Left ventricle myocardium superior (tissue), 1 donor: ENCODE data around the gene SZRD1. TPM values are rescaled to one million over a fixed set of nuclear protein-coding genes. Genes with fewer than 3 reads are reported as not detected.
"Not testable (repeated sequence)": the region's sequence is repeated elsewhere in the genome, so short reads cannot be mapped to it uniquely, and the experiment has no call there.

Source experiments
- ATAC-seq: fragments of 200-7000 bp; cut with Tn5 transposase; one replicate; pipeline ENCODE4 v1.9.1; 2020; ENCODE audit warnings: mild to moderate bottlenecking, moderate library complexity
- DNase-seq: peaks from one replicate; pipeline ENCODE4 v3.0.0-alpha.2; 2020
- intact Hi-C: fragments of 100-400 bp; cut with micrococcal nuclease; formaldehyde crosslinking; loops from one replicate; pipeline ENCODE4 v1.11.0; 2022
- total RNA-seq: library from RNA; stranded (reverse); fragmentation: NEBNext Ultra II Directional; extraction: Animal tissue kit (Norgen Biotek cat#: 25700); gene quantifications from one replicate; pipeline ENCODE4 v1.2.1, GENCODE V29; 2021
- donor health status: DM: no; HTN: yes; CAD: no; lungs with severe emphysema.

Gene SZRD1
- total RNA-seq, 1 donor from 2014 or later, result 109 TPM

- ATAC-seq (no peak), DNase-seq (no peak)
- intact Hi-C loops, result no loop called here
These were observed 10.2 kb upstream of the SZRD1 start for GRCh38 chr1:16356867-16357266.

- DNase-seq, result not testable (repeated sequence)
- intact Hi-C loops, result loop anchor here (10.0 kb wide), 1 partner anchor 290 kb away; the partner anchor contains the start of gene FAM131C
- ATAC-seq, result peak; percentile 9
These were observed 1.9 kb upstream of the SZRD1 start for GRCh38 chr1:16365146-16365498.

- DNase-seq (peak; percentile 88), ATAC-seq (peak; percentile 84)
- intact Hi-C loops, result loop anchor here (10.0 kb wide), 1 partner anchor 293 kb away; the partner anchor contains the start of gene FAM131C
These were observed 371 bp downstream of the SZRD1 start for GRCh38 chr1:16367258-16367967.

GRCh38 chr1:16367968-16368890 lies 1.2 kb downstream of the SZRD1 start:
- DNase-seq, result no peak
- intact Hi-C loops, result loop anchor here (10.0 kb wide), 1 partner anchor 293 kb away; the partner anchor contains the start of gene FAM131C
- ATAC-seq, result peak; percentile 1

- intact Hi-C loops, result loop anchor here (10.0 kb wide), 1 partner anchor 295 kb away; the partner anchor contains the start of gene FAM131C
- ATAC-seq (no peak), DNase-seq (no peak)
These were observed 2.8 kb downstream of the SZRD1 start for GRCh38 chr1:16369821-16370220.

GRCh38 chr1:16371725-16372124 lies 4.7 kb downstream of the SZRD1 start:
- no peak for DNase-seq
- no peak for ATAC-seq
- intact Hi-C loops, result no loop called here

GRCh38 chr1:16372535-16373285 lies 5.7 kb downstream of the SZRD1 start:
- intact Hi-C loops, result no loop called here
- ATAC-seq, result no peak
- DNase-seq, result no peak

GRCh38 chr1:16374266-16374665 lies 7.2 kb downstream of the SZRD1 start:
- ATAC-seq, result no peak
- intact Hi-C loops, result no loop called here

GRCh38 chr1:16375521-16376340 lies 8.7 kb downstream of the SZRD1 start:
- DNase-seq (no peak), ATAC-seq (peak; percentile 45)
- intact Hi-C loops, result no loop called here

More at GRCh38 chr1:16374266-16374665, 7.2 kb downstream of the SZRD1 start:
- DNase-seq, result no peak

GRCh38 chr1:16376971-16377370 lies 9.9 kb downstream of the SZRD1 start:
- intact Hi-C loops, result no loop called here
- no peak for ATAC-seq
- no peak for DNase-seq

GRCh38 chr1:16378443-16378842 lies 11.4 kb downstream of the SZRD1 start:
- intact Hi-C loops, result no loop called here
- ATAC-seq (no peak), DNase-seq (no peak)

GRCh38 chr1:16380868-16381267 lies 13.8 kb downstream of the SZRD1 start:
- no peak for DNase-seq
- no peak for ATAC-seq
- intact Hi-C loops, result no loop called here

GRCh38 chr1:16383888-16384287 lies 16.8 kb downstream of the SZRD1 start:
- intact Hi-C loops, result no loop called here
- ATAC-seq (no peak), DNase-seq (no peak)

- no peak for DNase-seq
- intact Hi-C loops, result no loop called here
- peak; percentile 11 for ATAC-seq
These were observed 18.8 kb downstream of the SZRD1 start for GRCh38 chr1:16385659-16386453.

GRCh38 chr1:16386454-16387113 lies 19.5 kb downstream of the SZRD1 start:
- peak; percentile 75 for ATAC-seq
- DNase-seq, result peak; percentile 44
- intact Hi-C loops, result no loop called here

- DNase-seq (peak; percentile 36), ATAC-seq (peak; percentile 44)
- intact Hi-C loops, result no loop called here
These were observed 20.5 kb downstream of the SZRD1 start for GRCh38 chr1:16387201-16388188.
